GM18907 (cell line): Measurements from ENCODE around the gene MPP2.
"Not testable (repeated sequence)": the region's sequence is repeated elsewhere in the genome, so short reads cannot be mapped to it uniquely, and the experiment has no call there.

Experiments
- ATAC-seq: cut with Tn5 transposase; IDR thresholded peaks from one replicate; pipeline ENCODE4 v1.9.1; 2021; ENCODE audit warnings: mild to moderate bottlenecking, moderate library complexity; ENCODE audit not compliant: unreplicated experiment

The MPP2 gene

GRCh38 chr17:43852571-43852970 is 54.8 kb downstream of the MPP2 start:
- ATAC-seq, result no peak

- ATAC-seq, result no peak
Observed at GRCh38 chr17:43849116-43849515, 58.2 kb downstream of the MPP2 start.

- ATAC-seq, result no peak
Observed at GRCh38 chr17:43848601-43849000, 58.7 kb downstream of the MPP2 start.

GRCh38 chr17:43846963-43847371 is 60.4 kb downstream of the MPP2 start, which contains the start of gene CD300LG:
CD300LG (plus strand) TSS chr17:43847176; CDS start chr17:43847217, 41 bp downstream.
- no peak for ATAC-seq

GRCh38 chr17:43846221-43846712 is 61.1 kb downstream of the MPP2 start:
- ATAC-seq, result peak; percentile 48

- ATAC-seq, result no peak
Observed at GRCh38 chr17:43845766-43846165, 61.6 kb downstream of the MPP2 start.

- ATAC-seq, result no peak
Observed at GRCh38 chr17:43844241-43844640, 63.1 kb downstream of the MPP2 start.

GRCh38 chr17:43842975-43843325 is 64.4 kb downstream of the MPP2 start:
- no peak for ATAC-seq

- ATAC-seq, result not testable (repeated sequence)
Observed at GRCh38 chr17:43842091-43842974, 65.0 kb downstream of the MPP2 start.

- no peak for ATAC-seq
Observed at GRCh38 chr17:43841282-43841681, 66.1 kb downstream of the MPP2 start.

GRCh38 chr17:43840814-43841213 is 66.5 kb downstream of the MPP2 start:
- ATAC-seq, result no peak

GRCh38 chr17:43839670-43840108 is 67.6 kb downstream of the MPP2 start:
- no peak for ATAC-seq

GRCh38 chr17:43834106-43834505 is 73.2 kb downstream of the MPP2 start:
- no peak for ATAC-seq

GRCh38 chr17:43832976-43833829 is 74.1 kb downstream of the MPP2 start, which contains the start of gene MPP3:
MPP3 (minus strand) TSS chr17:43833146; CDS start chr17:43831906, 1,240 bp downstream.
- no peak for ATAC-seq

- ATAC-seq, result no peak
Observed at GRCh38 chr17:43832168-43832975, 75.0 kb downstream of the MPP2 start.

GRCh38 chr17:43831633-43832032 is 75.7 kb downstream of the MPP2 start:
- no peak for ATAC-seq

GRCh38 chr17:43830510-43831140 is 76.7 kb downstream of the MPP2 start:
- ATAC-seq, result no peak

- no peak for ATAC-seq
Observed at GRCh38 chr17:43829738-43830137, 77.6 kb downstream of the MPP2 start.

- ATAC-seq, result no peak
Observed at GRCh38 chr17:43827596-43827995, 79.7 kb downstream of the MPP2 start.

GRCh38 chr17:43826206-43826605 is 81.1 kb downstream of the MPP2 start:
- ATAC-seq, result no peak
